ENCODE measurements around the gene MCC. TPM values are rescaled to one million over a fixed set of nuclear protein-coding genes. Genes with fewer than 3 reads are reported as not detected.

Gene MCC
- total RNA-seq, 2 experiments from 2014 or later: 0.25 TPM; not detected in 1

DNA sequence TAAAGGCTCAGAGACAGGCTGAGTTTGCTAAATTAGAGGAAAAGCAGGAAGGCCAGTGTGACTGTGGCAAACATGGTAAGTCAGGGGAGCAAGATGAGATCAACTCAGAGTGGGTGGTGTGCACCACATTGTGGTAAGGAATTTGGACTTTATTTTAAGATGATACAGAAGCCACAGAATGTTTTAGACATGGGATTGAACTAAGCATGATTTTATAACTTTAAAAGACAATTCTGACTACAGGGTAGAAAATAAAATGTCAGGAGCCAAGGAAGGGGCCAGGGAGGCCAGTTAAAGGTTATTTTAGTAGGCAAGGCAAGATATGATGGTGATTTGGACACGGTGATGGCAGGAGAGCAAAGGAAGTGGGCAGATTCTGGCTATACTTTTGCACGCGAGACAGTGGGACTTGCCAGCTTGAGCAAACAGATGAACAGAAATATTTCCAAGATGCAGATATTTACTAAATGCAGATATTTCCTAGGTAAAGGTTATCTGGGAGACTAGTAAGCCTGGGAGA lies 107.4 kb downstream of the MCC start:
- Histone ChIP-seq H3K27ac (ENCODE audit: low read depth, low read length, poor library complexity, severe bottlenecking) (no peak overlapping the region), H4K20me1 (ENCODE audit: insufficient read depth, low read length) (no peaks in the 10 kb centered on the region), H3K36me3 (ENCODE audit: insufficient read depth, low read length) (no peaks in the 10 kb centered on the region), H3K79me2 (ENCODE audit: insufficient read depth, low read depth, low read length) (no peaks in the 10 kb centered on the region), H3K4me2 (ENCODE audit: low read length) (no peak overlapping the region), H2AFZ (ENCODE audit: low read length) (no peak overlapping the region), H3K9me3 (ENCODE audit: low read length) (no peaks in the 10 kb centered on the region), H3K4me3 (ENCODE audit: low read depth, low read length, poor library complexity, severe bottlenecking) (no peak overlapping the region), H3K4me1 (ENCODE audit: insufficient read depth, low read length, poor library complexity, severe bottlenecking) (no peaks in the 10 kb centered on the region), H3K9me2 (ENCODE audit: insufficient read depth, low read length) (no peaks in the 10 kb centered on the region)
- ChIA-PET POLR2A (interaction anchor here (0.6 to 1.3 kb wide), 2 partner anchors 15 to 141 kb away, joined by 3 to 4 read pairs; no protein-coding TSS in a partner anchor), CTCF (ENCODE audit: unreplicated experiment) (no interaction called here)
- intact Hi-C loops (cut with micrococcal nuclease; ENCODE audit: unreplicated experiment): no loop called here
- TF ChIP-seq EZH2phosphoT487 (IDR thresholded peaks at IDR 0.05; ENCODE audit: borderline replicate concordance, low read depth, low read length): no peak
- TF ChIP-seq, protein P1, sequence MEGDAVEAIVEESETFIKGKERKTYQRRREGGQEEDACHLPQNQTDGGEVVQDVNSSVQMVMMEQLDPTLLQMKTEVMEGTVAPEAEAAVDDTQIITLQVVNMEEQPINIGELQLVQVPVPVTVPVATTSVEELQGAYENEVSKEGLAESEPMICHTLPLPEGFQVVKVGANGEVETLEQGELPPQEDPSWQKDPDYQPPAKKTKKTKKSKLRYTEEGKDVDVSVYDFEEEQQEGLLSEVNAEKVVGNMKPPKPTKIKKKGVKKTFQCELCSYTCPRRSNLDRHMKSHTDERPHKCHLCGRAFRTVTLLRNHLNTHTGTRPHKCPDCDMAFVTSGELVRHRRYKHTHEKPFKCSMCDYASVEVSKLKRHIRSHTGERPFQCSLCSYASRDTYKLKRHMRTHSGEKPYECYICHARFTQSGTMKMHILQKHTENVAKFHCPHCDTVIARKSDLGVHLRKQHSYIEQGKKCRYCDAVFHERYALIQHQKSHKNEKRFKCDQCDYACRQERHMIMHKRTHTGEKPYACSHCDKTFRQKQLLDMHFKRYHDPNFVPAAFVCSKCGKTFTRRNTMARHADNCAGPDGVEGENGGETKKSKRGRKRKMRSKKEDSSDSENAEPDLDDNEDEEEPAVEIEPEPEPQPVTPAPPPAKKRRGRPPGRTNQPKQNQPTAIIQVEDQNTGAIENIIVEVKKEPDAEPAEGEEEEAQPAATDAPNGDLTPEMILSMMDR (conservative IDR thresholded peaks at IDR 0.05; ENCODE audit: low read length): no peak
- DNase-seq (ENCODE audit: low spot score): no peak
- BruUV-seq (replicated peaks): no TSS peak

DNA sequence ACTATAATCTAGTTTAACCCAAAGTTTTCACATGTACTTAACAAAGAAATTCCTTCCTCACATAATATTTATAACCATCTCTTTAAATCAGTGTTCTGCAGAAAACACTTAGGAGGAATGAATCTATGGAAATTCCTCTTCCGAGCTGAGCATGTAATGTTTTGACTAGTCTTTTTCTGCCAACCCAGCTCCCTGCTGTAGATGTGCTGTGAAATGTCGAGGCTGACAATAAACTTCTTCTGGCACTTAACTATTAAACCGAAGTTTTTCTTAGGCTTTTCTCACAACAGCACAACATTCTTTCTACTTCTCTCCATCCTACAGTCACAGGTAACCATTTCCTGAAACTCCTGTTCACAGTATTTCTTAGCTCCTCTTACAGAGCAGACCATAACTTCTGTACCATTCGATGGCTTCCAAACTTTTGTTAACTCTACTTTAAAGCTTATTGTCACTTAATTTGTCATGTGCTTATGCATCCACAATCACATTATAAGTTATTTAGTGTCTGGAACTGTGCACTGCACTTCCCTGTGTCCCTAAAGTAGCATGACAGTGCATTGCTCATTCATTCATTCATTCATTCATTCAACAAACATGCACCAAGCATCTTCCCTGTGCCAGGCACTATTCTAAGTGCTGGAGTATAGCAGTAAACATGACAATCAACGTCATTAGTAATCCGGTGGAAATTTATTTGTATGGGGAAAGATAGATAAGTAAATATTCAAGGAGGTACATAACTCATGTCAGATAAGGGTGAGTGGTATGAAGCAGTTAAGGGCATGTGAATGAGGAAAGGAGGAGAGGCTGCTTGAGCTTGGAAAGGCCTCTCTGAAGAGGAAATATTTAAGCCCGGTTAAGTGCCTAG lies 108.1 kb downstream of the MCC start:
- H3K9me2 ChIP-seq (ENCODE audit: insufficient read depth, low read length): no peaks in the 10 kb centered on the region
- no peak overlapping the region for H3K4me3 ChIP-seq (ENCODE audit: low read depth, low read length, poor library complexity, severe bottlenecking)
- H3K79me2 ChIP-seq (ENCODE audit: insufficient read depth, low read depth, low read length): no peaks in the 10 kb centered on the region
- no peaks in the 10 kb centered on the region for H4K20me1 ChIP-seq (ENCODE audit: insufficient read depth, low read length)
- H3K4me2 ChIP-seq (ENCODE audit: low read length): no peak overlapping the region
- no peaks in the 10 kb centered on the region for H3K4me1 ChIP-seq (ENCODE audit: insufficient read depth, low read length, poor library complexity, severe bottlenecking)
- TF ChIP-seq EZH2phosphoT487 (IDR thresholded peaks at IDR 0.05; ENCODE audit: borderline replicate concordance, low read depth, low read length): no peak
- TF ChIP-seq, protein P1 (conservative IDR thresholded peaks at IDR 0.05; ENCODE audit: low read length): no peak
- CTCF ChIA-PET (ENCODE audit: unreplicated experiment): interaction anchor here (0.7 to 1.3 kb wide), 3 partner anchors 9 to 226 kb away, joined by 3 to 6 read pairs (median 4); no protein-coding TSS in a partner anchor
- BruUV-seq (replicated peaks): no TSS peak
- H3K27ac ChIP-seq (ENCODE audit: low read depth, low read length, poor library complexity, severe bottlenecking): no peak overlapping the region
- DNase-seq (ENCODE audit: low spot score): no peak
- intact Hi-C loops (cut with micrococcal nuclease; ENCODE audit: unreplicated experiment): loop anchor here (1.0 kb wide), 2 partner anchors 131 to 226 kb away; no protein-coding TSS in a partner anchor
- no peaks in the 10 kb centered on the region for H3K9me3 ChIP-seq (ENCODE audit: low read length)
- H2AFZ ChIP-seq (ENCODE audit: low read length): no peak overlapping the region
- H3K36me3 ChIP-seq (ENCODE audit: insufficient read depth, low read length): no peaks in the 10 kb centered on the region
- POLR2A ChIA-PET: interaction anchor here (0.7 to 1.4 kb wide), 12 partner anchors 15 to 225 kb away, joined by 3 to 5 read pairs (median 4); partner anchors contain the start of gene YTHDC2
